ENCODE data around the gene TIMM21.

DNA sequence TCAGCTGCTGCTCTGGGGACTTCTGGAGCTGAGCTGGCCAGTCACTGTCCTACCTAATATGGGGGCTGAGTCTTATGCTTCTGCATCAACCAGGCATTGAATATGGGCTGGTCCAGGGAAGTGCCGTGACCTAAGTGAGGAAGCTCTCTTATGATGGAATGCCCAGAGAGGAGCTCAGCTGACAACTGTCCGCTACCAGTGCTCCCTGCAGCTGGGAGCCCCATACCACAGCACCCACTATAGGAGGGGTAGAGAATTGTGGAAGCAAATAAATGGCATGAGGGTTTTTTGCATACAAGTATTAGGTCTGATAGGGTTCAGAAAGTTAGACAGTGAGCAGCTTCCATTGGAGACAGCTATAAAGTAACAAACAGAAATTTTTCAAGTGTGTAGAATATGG lies 4.5 kb downstream of the TIMM21 start:
- TF ChIP-seq, protein P1, sequence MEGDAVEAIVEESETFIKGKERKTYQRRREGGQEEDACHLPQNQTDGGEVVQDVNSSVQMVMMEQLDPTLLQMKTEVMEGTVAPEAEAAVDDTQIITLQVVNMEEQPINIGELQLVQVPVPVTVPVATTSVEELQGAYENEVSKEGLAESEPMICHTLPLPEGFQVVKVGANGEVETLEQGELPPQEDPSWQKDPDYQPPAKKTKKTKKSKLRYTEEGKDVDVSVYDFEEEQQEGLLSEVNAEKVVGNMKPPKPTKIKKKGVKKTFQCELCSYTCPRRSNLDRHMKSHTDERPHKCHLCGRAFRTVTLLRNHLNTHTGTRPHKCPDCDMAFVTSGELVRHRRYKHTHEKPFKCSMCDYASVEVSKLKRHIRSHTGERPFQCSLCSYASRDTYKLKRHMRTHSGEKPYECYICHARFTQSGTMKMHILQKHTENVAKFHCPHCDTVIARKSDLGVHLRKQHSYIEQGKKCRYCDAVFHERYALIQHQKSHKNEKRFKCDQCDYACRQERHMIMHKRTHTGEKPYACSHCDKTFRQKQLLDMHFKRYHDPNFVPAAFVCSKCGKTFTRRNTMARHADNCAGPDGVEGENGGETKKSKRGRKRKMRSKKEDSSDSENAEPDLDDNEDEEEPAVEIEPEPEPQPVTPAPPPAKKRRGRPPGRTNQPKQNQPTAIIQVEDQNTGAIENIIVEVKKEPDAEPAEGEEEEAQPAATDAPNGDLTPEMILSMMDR (IDR thresholded peaks at IDR 0.05; ENCODE audit: poor library complexity, severe bottlenecking): no peak
- TF ChIP-seq EP300 (conservative IDR thresholded peaks at IDR 0.05; ENCODE audit: poor library complexity, severe bottlenecking) (no peak), EZH2 (IDR thresholded peaks at IDR 0.05; ENCODE audit: borderline replicate concordance, insufficient read depth, low read length, poor library complexity, severe bottlenecking) (no peak), SMC3 (conservative IDR thresholded peaks at IDR 0.05; ENCODE audit: poor library complexity) (no peak), POLR2AphosphoS5 (IDR thresholded peaks at IDR 0.05) (no peak), RAD21 (conservative IDR thresholded peaks at IDR 0.05) (no peak), TAF1 (IDR thresholded peaks at IDR 0.05; ENCODE audit: low read depth) (no peak), REST (IDR thresholded peaks at IDR 0.05; ENCODE audit: borderline replicate concordance) (no peak), MXI1 (conservative IDR thresholded peaks at IDR 0.05; ENCODE audit: poor library complexity, severe bottlenecking) (no peak)

Measured in neural cell (in vitro differentiated cells).